NCI-H2081 (cell line): ENCODE measurements around the gene TNFSF11.
"Not testable (repeated sequence)": the region's sequence is repeated elsewhere in the genome, so short reads cannot be mapped to it uniquely, and the experiment has no call there.

Experiments
- DNase-seq, 2 experiments: peaks; one replicate each; lab custom pipeline; 2025; lab: John Stamatoyannopoulos, UW

The TNFSF11 gene

GRCh38 chr13:42560320-42560719 is 13.6 kb upstream of the TNFSF11 start:
- not testable (repeated sequence) for DNase-seq

- no peak for DNase-seq
Observed at GRCh38 chr13:42561752-42562467, 12.0 kb upstream of the TNFSF11 start.

DNA sequence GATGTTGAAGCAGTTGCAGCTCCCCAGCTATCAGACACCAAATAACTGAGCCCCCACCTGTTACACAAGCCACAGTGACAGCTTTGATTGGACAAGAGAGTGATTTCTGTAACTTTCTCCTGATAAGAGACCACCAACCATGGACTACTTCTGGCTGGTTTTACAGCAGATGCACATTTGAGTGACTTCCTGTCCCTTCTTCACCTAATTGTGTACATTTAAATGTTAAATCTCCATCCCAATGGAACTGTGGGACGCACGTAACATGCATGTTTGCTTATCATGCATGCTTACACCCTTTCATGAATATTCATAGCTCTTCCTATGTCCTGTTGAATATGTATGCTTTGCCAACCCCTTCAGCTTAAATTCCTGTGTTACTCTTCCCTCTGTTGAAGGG is 6.0 kb upstream of the TNFSF11 start:
- no peak for DNase-seq

- no peak for DNase-seq
Observed at GRCh38 chr13:42569576-42570344, 4.2 kb upstream of the TNFSF11 start.

DNA sequence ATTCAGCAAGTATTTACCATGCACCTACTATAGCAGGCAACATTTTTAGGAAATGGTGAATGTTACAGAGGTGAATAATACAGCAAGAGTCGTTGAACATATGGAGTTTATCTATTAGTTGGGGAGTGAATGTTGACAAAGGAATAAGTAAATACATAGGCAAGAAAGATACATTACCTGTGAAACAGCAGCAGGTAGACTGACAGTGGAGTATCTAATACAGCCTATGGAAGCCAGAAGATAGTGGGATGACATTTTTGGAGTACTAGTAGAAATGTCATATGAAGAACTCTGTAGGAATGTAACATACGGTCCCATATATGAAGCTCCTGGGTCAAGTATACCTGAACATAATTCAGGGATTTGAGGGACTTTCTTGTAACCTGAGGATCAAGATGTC is 2.1 kb upstream of the TNFSF11 start:
- DNase-seq, result no peak

DNA sequence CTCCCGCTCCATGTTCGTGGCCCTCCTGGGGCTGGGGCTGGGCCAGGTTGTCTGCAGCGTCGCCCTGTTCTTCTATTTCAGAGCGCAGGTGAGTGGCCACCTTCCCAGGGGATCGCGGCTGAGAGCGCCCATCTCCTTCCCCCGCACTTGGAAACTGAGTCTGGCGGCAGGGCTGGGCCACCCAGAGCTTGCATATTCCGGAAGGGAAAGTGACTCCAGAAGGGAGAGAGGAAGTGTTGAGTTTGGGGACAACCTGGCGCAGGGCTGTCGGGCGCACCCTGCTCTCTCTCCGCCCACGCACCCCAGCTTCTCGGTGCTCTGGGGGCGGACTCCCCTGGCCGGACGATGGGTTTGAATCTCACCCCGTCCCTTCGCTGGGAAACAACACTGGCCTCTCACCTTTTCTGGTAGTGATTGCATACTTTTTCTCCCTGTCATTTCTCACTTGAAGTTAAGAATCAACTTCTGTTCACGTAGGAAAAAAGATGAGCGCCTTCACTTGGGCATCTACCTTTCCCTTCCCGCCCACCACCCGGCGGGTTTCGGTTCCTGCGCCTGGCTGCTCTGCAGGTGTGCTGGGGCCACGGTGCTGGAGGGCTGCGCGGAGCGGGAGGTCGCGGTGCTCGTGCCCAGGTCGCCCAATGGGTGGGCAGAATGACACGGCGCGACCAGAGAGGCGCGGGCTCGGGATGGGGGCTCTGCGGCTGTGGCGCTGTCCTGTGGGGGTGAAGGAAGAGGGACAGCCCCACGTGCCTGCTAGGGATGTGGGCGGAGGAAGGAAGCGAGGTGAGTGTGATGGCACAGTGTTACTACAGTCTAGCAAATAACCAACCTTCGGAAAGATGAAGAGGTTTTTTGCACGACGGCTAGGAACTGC is 721 bp downstream of the TNFSF11 start:
- no peak for DNase-seq

DNA sequence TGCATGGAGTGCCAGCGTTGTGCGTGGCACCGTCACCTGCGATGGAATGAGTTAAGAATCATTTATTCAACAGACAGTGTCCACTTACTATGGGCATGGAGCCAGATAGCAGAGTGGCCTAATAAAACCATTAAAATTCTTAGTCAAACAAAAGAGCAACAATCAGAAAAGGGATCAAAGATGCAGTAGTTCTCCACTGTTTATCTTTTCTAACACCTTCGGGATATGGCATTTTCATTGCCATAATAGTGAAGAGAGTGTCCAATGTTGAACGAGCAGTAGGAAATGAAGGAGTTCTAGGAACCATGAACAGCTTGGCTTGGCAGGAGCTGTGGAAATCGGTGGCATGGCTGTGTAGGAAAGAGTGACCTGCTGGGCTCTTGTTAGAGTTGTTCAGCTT is 2.0 kb downstream of the TNFSF11 start:
- no peak for DNase-seq

DNA sequence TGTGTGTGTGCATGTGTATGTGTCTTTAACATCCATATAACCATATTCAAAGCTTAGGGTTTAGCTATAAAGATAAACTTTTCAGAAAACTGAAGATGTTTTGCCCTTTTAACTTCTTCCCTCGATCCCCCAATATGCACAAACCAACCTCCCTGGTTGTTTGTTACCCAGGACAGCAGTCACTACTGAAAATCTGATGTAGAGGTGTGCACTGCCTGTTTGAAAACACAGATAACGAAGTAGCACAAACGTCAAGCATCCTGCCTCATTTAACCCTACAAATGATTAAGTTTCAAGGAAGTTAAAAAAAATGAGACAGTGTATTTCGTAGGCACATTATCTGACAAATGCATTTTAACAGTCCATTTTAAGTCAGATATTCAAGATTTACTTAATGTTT is 3.6 kb downstream of the TNFSF11 start:
- DNase-seq, result no peak

DNA sequence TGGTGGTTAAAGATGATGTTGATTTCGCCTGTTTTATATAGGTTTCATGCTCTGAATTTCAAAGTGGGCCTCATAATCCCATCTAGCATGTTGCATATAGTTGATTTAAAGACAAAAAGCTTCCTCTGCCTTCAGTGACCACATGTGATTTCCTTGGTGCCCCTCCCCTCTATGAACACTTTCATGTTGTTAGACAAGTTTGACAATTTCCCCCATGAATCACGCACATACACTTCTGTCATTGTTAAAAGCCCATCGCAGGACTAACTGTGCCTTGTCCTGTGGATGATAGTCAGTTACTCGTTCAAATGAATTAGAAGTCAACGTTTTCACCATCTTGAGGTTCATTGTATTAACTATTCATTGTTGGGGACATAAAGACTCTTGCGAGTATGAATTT is 6.7 kb downstream of the TNFSF11 start:
- DNase-seq, result no peak

DNA sequence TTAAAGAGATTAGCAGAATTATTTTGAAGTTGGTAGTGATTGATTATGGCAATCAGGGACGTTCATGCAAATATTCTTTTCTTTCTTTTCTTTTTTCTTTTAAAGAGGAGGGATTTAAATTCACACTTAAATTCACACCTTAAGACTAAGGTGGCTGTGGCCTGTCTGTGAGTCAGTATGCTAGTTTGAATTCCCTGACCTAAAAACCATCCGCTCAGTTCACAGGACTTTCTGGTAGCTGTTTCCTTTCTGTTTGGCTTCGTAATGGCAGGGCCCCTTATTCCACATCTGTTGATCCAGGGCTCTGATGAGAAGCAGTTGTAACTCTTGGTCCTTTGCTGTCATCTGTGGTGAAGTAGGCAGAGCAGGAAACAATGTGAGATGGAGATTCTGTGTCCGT is 7.5 kb downstream of the TNFSF11 start:
- DNase-seq, result no peak

DNA sequence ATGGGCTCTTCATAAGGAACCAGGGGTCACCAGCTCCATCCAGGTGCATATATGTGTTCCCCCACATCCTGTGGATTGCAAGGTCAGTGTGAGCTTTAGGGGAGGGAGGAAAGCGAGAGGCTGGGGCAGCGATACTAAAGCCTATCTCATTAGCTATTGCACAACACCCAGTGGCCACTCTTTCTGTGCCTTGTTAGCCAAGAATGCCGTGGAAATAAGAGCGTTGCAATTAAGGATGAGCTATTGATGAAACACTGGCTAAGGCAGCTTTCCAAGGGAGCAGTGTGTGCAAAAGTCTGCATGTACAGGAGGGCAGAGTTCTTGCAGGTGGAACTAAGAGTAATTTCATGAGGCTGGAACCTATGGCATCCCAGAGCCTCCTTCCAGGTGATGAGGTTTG is 17.6 kb downstream of the TNFSF11 start:
- DNase-seq, result no peak

DNA sequence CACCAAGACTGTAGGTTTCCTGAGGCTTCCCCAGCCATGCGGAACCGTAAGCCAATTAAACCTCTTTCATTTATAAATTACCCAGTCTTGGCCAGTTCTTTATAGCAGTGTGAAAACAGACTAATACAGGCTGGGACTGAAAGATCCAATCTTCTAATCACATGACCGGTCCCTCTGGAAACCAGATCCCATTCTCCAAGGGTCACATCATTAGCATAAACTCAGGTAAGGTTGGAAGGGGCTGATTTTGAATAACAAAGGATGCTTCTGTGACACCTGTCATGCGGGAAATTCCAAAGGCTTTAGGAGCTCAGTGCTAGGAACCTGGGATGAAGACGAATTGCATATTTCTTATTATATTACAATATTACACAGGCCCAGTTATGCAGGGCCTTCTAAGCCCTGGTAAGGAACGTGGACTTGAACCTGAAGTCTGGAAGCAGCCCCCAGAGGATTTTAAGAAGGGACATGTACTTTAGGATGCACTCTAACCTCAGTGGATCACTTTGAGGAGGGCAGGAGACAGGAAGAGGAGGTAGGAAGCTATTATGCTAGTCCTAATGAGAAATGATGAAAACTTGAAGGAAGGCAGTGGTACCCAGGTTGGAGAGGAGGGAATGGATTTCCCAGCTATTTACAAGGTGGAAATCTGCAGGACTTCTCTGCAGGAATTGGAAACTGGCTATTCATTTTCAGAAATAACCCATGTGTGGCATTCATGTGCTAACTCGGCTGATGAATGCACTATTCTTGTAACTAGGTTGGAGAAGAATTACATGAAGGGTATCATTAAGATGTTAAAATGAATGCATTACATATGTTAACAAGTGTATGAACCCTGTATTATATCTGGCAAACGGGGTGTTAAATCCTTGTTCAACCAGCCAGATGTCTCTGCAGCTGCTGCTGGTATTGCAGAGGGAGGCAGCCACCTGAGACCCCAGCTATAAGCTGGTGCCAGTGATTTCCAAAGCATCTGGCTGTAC is 19.3 kb downstream of the TNFSF11 start:
- no peak for DNase-seq

GRCh38 chr13:42594481-42595252 is 20.7 kb downstream of the TNFSF11 start:
- DNase-seq, result peak; percentile 69

DNA sequence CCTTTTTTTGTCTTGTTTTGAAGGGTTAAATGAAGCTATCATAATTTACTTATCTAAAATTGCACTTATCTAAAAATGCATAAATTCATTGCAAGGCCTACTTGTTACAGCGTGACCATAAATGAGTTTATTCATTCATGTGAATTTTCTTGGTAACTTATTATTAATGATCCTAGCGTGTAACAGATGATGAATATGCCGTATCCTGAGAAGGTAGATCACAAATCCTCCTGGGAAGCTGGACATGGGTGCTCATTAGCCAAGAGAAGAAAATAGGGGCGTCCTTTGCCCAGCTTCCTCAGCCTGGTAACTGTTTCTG is 21.3 kb downstream of the TNFSF11 start:
- DNase-seq, result no peak

DNA sequence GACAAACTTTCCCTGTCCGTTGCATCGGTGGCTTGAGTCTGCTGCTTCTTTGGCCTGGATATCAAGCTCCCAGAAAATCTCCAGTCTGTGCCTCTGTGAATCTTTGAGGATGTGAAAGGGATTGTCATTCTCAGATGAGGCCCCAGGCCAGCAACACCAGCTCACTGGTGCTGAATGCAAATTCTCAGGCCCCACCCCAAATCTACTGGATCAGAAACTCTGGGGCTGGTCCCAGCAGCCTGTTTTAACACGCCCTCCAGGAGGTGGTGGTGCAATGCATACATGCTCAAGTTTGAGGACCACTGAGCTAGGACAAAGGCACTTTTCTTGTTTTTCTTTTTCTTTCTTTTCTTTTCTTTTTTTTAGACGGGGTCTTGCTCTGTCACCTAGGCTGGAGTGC is 23.6 kb downstream of the TNFSF11 start:
- no peak for DNase-seq

- DNase-seq, result no peak
Observed at GRCh38 chr13:42600943-42601342, 27.0 kb downstream of the TNFSF11 start.

DNA sequence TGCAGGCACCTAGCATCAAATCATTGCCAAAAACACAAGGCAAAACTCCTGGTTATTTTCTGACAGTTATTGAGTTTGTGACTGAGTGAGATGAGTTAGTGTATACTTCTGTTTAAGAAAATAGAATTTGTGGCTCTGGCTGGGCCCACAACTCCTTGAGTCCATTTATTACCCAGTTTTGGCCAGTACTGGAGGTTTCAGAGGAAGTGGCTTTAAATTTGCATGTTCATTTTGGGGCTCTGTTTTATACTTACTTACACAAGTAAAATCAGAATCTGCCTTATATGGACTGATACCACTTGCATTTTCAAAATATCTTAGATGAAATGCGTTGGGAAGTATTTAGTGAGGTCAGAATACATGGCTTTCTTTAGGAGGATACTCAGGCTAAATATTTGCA is 29.0 kb downstream of the TNFSF11 start:
- no peak for DNase-seq

DNA sequence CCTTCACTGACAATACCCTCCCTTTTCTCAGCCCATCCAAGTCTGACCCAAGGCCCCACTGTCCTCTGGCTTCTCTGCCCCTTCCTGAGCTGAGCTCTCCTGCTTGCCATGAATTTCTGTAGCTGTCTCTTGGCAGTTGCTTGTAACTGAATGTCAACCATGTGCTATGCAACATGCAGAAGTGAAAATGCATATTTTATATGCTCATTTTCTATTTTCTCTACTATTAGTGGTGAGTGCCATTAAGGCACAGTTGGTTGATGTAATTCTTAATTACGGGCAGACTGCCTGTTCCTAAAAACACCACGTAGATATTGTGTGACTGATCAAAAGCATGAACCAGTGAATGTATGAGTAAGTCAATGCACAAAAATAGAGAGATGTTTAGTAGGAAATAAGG is 29.6 kb downstream of the TNFSF11 start:
- DNase-seq, result no peak

DNA sequence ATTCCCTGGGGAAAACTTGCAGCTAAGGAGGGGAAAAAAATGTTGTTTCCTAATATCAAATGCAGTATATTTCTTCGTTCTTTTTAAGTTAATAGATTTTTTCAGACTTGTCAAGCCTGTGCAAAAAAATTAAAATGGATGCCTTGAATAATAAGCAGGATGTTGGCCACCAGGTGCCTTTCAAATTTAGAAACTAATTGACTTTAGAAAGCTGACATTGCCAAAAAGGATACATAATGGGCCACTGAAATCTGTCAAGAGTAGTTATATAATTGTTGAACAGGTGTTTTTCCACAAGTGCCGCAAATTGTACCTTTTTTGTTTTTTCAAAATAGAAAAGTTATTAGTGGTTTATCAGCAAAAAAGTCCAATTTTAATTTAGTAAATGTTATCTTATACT is 33.6 kb downstream of the TNFSF11 start:
- peak; percentile 12 to 76 for DNase-seq

DNA sequence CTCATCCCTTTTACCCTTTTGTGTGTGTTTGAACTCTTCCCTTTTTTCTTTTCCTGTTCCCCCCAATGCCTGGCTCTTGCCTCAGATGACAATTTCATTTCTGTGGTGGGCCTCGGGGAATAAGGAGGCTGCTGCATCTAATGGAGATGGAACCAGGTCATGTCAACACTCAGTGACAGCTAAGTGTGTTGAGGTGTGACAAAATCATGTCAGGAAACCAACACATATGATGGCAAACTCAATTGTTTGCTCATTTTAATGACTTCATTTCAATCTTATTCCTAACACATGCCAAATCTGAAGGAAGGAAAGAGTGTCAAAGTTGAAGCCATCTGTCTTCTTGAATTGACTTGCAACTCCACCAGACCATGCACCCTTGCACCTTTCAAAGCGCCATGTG is 36.7 kb downstream of the TNFSF11 start:
- DNase-seq, result no peak
